ENCODE results near the gene HPD. TPM values are rescaled to one million over a fixed set of nuclear protein-coding genes. Genes with fewer than 3 reads are reported as not detected.

Gene HPD
- total and polyA plus RNA-seq, 2 experiments from 2014 or later: 20.9 to 35.8 TPM

GRCh38 chr12:121831571-121832245 lies 27.0 kb downstream of the HPD start:
- Histone ChIP-seq H3K79me2 (no peaks in the 10 kb centered on the region), H4K20me1 (ENCODE audit: insufficient read depth, poor library complexity, severe bottlenecking) (no peaks in the 10 kb centered on the region), H3K9me3 (ENCODE audit: low read depth) (no peaks in the 10 kb centered on the region), H3K4me2 (no peak overlapping the region), H3K9me2 (replicated peaks; ENCODE audit: insufficient read depth) (no peaks in the 10 kb centered on the region), H2AFZ (no peak overlapping the region), H3K27me3 (no peaks in the 10 kb centered on the region), H3K4me1 (ENCODE audit: insufficient read depth) (no peaks in the 10 kb centered on the region), H3K27ac (no peak overlapping the region), H3K36me3 (replicated peaks; ENCODE audit: insufficient read depth, low read depth) (no peaks in the 10 kb centered on the region), H3K4me3 (no peak overlapping the region)
- 98% methylated on average over 19 of the region's 19 CpGs for WGBS (ENCODE audit: low lambda C conversion rate, missing lambda C conversion rate)
- TF ChIP-seq CTCF (IDR thresholded peaks at IDR 0.05; ENCODE audit: poor library complexity) (no peak), EZH2 (IDR thresholded peaks at IDR 0.05; ENCODE audit: borderline replicate concordance) (no peak), EZH2phosphoT487 (IDR thresholded peaks at IDR 0.05; ENCODE audit: low read depth, severe bottlenecking, unreplicated experiment) (no peak)
- no peak for DNase-seq (ENCODE audit: low spot score)

- Histone ChIP-seq H3K4me2 (no peak overlapping the region), H3K9me2 (replicated peaks; ENCODE audit: insufficient read depth) (no peaks in the 10 kb centered on the region), H3K4me3 (no peak overlapping the region), H3K79me2 (no peaks in the 10 kb centered on the region), H3K9me3 (ENCODE audit: low read depth) (no peaks in the 10 kb centered on the region), H3K4me1 (ENCODE audit: insufficient read depth) (no peaks in the 10 kb centered on the region), H2AFZ (no peak overlapping the region), H3K36me3 (replicated peaks; ENCODE audit: insufficient read depth, low read depth) (no peaks in the 10 kb centered on the region), H4K20me1 (ENCODE audit: insufficient read depth, poor library complexity, severe bottlenecking) (no peaks in the 10 kb centered on the region), H3K27me3 (no peaks in the 10 kb centered on the region), H3K27ac (no peak overlapping the region)
- no peak for TF ChIP-seq EZH2phosphoT487 (IDR thresholded peaks at IDR 0.05; ENCODE audit: low read depth, severe bottlenecking, unreplicated experiment)
- no peak for TF ChIP-seq CTCF (IDR thresholded peaks at IDR 0.05; ENCODE audit: poor library complexity)
- TF ChIP-seq EZH2 (IDR thresholded peaks at IDR 0.05; ENCODE audit: borderline replicate concordance): no peak
- no peak for DNase-seq (ENCODE audit: low spot score)
- WGBS (ENCODE audit: low lambda C conversion rate, missing lambda C conversion rate): 95% methylated on average over 29 of the region's 29 CpGs
Observed at GRCh38 chr12:121830588-121831265, 27.9 kb downstream of the HPD start.

GRCh38 chr12:121830134-121830533 lies 28.5 kb downstream of the HPD start:
- H3K4me3 ChIP-seq: no peak overlapping the region
- no peaks in the 10 kb centered on the region for H4K20me1 ChIP-seq (ENCODE audit: insufficient read depth, poor library complexity, severe bottlenecking)
- no peak for DNase-seq (ENCODE audit: low spot score)
- no peak overlapping the region for H2AFZ ChIP-seq
- H3K36me3 ChIP-seq (replicated peaks; ENCODE audit: insufficient read depth, low read depth): no peaks in the 10 kb centered on the region
- no peak overlapping the region for H3K27ac ChIP-seq
- H3K27me3 ChIP-seq: no peaks in the 10 kb centered on the region
- no peaks in the 10 kb centered on the region for H3K9me2 ChIP-seq (replicated peaks; ENCODE audit: insufficient read depth)
- no peaks in the 10 kb centered on the region for H3K79me2 ChIP-seq
- 95% methylated on average over 14 of the region's 23 CpGs for WGBS (ENCODE audit: low lambda C conversion rate, missing lambda C conversion rate)
- no peaks in the 10 kb centered on the region for H3K9me3 ChIP-seq (ENCODE audit: low read depth)
- TF ChIP-seq EZH2phosphoT487 (IDR thresholded peaks at IDR 0.05; ENCODE audit: low read depth, severe bottlenecking, unreplicated experiment) (no peak), CTCF (IDR thresholded peaks at IDR 0.05; ENCODE audit: poor library complexity) (no peak), EZH2 (IDR thresholded peaks at IDR 0.05; ENCODE audit: borderline replicate concordance) (no peak)
- H3K4me1 ChIP-seq (ENCODE audit: insufficient read depth): no peaks in the 10 kb centered on the region
- H3K4me2 ChIP-seq: no peak overlapping the region
